COLO668 (cell line): ENCODE data around the gene SYS1.

ENCODE experiments used
- DNase-seq: peaks from one replicate; lab custom pipeline; 2025; ENCODE audit not compliant: unreplicated experiment; lab: John Stamatoyannopoulos, UW

SYS1 gene

DNA sequence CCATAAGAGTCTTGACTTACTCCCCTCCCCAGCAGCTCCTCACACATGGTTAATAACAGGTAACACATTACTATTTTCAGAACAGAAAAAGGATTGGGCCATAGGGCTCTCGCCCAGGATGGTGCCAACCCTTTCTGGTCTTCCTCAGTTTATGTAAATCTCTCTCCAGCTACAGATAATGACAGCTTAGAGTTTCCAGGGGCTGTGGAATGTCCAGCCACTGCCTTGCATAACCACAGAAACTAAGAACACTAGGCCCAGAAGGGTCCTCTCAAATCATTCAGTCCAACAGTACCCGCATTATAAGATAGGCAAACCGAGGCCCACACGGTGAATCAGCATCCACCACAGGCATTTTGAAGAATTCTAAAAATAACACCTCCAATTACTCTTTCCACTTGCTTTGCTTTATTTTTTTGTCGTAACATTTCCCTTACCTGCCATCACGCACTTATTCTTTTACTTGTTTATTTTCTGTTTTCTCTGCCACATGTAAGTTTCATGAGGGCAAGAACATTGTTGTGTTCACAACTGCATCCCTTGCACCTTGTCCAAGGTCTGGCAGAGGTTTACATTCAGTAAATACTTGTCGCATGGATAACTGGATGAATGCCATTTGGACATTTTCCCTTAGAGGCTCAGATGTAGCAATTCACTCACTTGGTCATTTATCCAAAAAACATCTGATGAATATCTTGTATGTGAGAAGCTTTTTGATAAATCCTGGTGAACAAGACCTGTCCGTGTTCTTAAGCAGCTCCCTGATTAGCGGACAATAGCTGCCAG lies 8.3 kb upstream of the SYS1 start:
- DNase-seq = no peak

GRCh38 chr20:45355209-45356084 lies 7.5 kb upstream of the SYS1 start:
- no peak for DNase-seq

- DNase-seq = peak; percentile 18
Observed at GRCh38 chr20:45358282-45359068, 4.5 kb upstream of the SYS1 start.

GRCh38 chr20:45359069-45359405 lies 3.9 kb upstream of the SYS1 start:
- no peak for DNase-seq

DNA sequence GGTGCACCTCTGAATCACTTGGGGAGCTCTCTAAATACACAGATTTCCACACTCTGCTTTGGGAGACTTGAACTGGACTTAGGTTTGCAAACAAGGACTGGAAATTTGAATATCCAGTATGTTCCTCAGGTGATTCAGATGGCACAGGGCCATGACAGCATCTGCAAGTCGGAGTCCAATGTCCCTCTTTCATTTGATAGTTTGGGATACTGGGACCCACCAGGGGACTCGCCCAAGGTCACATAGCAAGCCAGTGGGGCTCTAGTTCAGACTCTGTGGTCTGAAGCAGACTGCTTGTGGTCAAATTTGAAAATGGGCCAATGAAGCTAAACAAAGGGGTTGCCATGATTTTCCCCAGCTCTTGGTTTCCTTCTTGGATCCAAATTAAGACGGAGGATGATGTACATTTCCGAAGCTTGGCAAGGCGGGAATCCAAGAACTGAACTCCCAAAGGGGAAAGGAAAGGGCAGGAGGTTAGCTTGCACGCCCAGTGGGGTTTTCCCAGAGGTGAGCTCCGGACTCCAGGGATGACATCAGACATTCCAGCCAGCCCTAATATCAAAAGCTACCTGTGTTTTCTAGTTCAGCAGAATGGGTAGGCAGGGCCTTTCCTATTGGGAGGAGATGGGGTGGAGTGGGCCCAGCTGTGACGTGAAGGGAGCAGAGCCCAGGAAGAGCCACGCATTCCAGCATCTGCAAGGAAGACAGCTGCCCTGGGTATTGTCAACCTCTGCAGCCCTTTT lies 3.4 kb upstream of the SYS1 start:
- no peak for DNase-seq

- DNase-seq = no peak
Observed at GRCh38 chr20:45361793-45362192, 1.2 kb upstream of the SYS1 start.

- DNase-seq = no peak
Observed at GRCh38 chr20:45363611-45364492, 896 bp downstream of the SYS1 start.

- DNase-seq = no peak
Observed at GRCh38 chr20:45365444-45365970, 2.6 kb downstream of the SYS1 start.

GRCh38 chr20:45366192-45366591 lies 3.2 kb downstream of the SYS1 start:
- DNase-seq = no peak

DNA sequence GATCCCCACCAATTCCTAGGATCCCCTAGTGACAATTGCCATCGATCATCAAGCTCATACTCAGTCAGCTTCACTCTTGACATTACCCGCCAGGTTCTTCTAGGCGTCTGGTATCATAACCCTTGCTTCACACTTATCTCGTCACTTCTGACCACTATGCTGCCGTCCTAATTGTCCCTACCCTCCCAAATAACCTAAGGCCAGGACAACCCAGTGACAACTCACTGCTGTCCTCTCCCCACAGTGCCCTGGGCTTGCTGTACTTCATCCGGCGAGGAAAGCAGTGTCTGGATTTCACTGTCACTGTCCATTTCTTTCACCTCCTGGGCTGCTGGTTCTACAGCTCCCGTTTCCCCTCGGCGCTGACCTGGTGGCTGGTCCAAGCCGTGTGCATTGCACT lies 3.7 kb downstream of the SYS1 start:
- DNase-seq = no peak

GRCh38 chr20:45367126-45367525 lies 4.2 kb downstream of the SYS1 start:
- DNase-seq = no peak

- DNase-seq = no peak
Observed at GRCh38 chr20:45368221-45368980, 5.4 kb downstream of the SYS1 start.

- no peak for DNase-seq
Observed at GRCh38 chr20:45370571-45371160, 7.7 kb downstream of the SYS1 start.

DNA sequence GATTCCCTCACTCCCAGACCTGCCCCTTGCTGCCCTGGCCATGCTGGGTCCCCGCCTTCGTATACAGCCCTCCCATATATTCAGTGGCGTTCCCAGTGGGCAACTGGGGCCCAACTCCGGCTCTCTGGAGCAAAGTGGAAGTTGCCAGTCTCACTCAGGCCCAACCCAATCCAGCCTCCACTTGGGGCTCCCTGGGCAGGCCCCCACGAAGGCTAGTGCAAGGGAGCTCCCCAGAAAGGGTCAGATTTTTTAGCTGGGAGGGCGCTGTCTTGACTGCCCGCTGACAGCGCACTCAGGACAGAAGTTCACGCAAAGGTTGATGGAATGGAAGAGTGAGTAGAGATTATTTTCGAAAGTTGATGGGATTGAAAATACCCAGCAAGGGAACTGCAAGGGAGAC lies 9.3 kb downstream of the SYS1 start:
- DNase-seq = no peak

DNA sequence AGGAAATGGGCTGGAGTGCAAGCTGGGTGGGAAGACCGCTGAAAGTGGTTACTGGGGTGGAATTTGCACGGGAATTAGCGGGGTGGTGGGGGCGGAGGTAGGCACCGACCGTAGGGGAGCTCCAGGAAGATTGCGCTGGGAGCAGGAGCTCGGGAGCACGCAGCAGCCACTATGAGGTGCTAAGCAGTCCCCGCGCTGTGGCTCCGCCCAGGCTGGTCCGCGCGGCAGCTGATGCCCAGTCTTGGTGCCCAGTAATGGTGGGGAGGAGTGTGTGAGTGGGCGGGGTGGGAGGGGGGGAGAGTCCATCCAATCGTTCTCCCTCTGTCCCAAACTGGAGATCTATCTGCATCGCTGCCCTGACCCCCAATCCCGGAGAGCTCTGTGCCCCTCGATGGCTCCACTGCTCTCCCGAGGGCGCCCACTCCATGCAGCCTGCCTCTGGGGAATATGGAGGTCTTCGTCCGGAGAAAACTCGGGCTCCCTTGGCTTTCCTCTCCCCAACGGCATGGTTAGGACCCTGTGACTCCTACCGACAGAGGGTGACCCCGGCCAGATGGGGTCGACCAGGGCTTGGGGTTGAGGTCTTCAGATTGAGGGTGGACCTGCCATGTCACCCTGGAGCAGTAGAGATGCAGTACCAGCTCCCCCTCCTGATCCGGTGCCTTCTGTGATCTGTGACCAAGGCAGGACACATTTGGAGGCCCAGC lies 9.8 kb downstream of the SYS1 start:
- peak; percentile 16 for DNase-seq

GRCh38 chr20:45373353-45374100 lies 10.6 kb downstream of the SYS1 start:
- peak; percentile 96 for DNase-seq

- DNase-seq = no peak
Observed at GRCh38 chr20:45374101-45374467, 11.1 kb downstream of the SYS1 start.
